Dermis lymphatic vessel endothelial cell (primary cell): Measurements from ENCODE around the gene ATRAID. TPM values are rescaled to one million over a fixed set of nuclear protein-coding genes. Genes with fewer than 3 reads are reported as not detected.

Experiments
- total RNA-seq: library from RNA; depleted of rRNA; stranded (reverse); fragments of >200 nt; gene quantifications from 2 replicates; pipeline ENCODE4 v1.2.1, GENCODE V29; 2014

ATRAID gene, protein sequence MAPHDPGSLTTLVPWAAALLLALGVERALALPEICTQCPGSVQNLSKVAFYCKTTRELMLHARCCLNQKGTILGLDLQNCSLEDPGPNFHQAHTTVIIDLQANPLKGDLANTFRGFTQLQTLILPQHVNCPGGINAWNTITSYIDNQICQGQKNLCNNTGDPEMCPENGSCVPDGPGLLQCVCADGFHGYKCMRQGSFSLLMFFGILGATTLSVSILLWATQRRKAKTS
- 107 and 121 TPM in 2 replicates for total RNA-seq

DNA sequence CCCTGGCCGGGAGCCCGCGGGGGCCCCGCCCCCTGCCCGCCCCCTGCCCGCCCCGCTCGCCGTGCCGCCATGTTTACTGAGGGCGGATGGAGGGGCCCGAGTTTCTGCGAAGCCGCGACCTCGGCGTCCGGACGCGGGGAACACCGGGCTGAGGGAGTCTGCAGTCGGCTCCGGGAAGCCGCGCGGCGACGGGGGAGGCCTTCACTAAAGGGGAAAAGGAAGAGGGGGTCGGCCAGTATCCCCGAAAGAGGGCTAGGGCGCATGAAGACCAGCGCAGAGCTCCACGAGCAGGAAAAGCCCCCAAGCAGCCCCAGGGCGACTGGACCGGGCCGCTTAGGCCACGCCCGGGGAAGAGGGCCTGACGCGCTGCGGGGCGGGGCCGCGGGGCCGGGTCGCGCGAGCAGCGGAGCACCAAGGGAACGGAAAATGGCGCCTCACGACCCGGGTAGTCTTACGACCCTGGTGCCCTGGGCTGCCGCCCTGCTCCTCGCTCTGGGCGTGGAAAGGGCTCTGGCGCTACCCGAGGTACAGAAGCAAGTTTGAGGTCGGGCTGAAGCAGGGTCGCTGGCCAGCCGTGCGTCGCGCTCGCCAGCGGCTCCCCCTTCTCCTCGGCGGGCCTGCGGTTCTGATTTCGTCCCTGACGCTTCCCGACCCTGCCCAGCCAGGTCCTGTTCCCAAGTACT lies at the start of gene ATRAID, which contains the start of gene SLC5A6:
Gene ATRAID (plus strand): TSS at position 99 of the 683 bp plus-strand sequence. CDS start 328 bp downstream, at position 427.
Gene SLC5A6 (minus strand): TSS at position 326 of the 683 bp plus-strand sequence. CDS start 4,618 bp downstream, outside the sequence.

DNA sequence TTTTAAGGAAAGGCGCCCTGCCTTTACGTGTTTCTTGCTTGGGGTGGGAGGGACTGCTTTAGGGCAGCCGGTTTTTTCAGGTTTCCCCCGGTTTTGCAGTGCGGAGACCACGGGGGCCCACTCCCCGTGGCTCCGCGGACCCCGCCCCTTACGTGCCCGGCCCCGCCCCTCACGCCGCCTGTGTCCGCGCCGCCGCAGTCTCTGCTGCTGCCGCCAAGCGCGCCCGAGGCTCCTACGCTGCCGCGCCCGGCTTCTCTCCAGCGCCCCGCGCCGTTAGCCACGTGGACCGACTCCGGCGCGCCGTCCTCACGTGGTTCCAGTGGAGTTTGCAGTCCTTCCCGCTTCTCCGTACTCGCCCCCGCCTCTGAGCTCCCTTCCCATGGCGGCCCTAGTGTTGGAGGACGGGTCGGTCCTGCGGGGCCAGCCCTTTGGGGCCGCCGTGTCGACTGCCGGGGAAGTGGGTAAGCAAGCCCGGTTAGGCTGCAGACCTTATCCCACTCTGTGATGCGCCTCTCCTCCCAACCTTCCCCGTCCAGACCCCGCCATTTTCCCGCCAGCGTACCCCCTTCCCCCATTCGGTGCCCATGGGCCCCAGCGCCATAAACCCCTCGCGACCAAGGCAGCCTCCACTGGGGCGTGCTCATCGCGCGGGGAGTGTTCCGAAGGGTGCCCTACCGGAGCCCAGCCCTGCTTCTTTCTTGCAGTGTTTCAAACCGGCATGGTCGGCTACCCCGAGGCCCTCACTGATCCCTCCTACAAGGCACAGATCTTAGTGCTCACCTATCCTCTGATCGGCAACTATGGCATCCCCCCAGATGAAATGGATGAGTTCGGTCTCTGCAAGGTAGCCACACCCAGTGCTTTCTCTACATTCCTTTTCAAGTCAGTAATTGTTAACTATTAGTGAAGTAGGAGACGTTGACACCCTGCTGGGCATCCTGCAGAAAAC lies 5.6 kb downstream of the ATRAID start, which contains the start of gene CAD:
Gene CAD (plus strand): TSS at position 197 of the 949 bp plus-strand sequence. CDS start 183 bp downstream, at position 380.

DNA sequence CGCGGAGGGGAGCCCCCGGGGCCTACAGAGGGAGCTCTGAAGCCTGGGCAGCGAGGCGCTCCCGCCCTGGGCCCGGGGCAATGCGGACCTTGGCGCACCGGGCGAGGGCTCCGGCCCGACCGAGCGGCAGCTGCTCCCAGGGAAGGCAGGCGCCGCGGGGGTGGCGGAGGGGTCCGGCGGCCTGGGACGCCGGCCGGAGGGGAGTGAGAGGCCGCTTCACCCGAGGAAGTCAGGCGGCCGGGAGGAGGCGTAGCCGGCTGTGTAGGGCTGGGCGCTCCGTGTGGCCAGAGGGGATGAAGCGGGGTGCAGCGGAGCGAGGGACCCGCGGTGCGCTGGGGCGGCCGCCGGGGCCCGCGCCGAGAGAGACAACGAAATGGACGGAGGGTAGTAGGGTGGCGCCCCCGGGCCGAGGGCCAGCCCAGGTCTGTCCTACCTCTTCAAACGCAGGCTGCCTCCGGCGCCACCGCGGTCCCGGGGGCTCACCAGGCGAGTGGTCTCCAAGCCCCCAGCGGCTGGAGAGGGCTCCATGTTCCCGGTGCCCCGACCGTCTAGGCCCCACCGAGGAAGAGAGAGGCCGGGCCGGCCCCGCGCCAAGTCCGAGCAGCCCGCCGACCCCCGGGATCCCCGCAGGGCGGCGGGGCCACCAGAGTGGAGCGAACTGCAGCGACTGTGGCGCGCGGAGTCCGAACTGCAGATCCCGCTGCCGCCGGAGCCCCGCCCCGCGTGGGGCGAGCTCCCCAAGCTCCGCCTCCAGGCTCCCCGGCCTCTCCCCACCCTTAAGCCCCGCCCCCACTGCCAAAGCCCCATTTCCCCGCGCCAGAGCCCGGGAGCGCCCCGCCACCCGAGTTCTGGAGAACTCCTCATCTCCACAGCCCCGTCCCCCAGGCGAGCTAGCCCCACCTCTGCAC lies 50.8 kb downstream of the ATRAID start, which contains the start of gene SLC30A3:
Gene SLC30A3 (minus strand): TSS at position 669 of the 908 bp plus-strand sequence. CDS start 141 bp downstream, at position 528.

Other genes with a start within 250 kb of the ATRAID start
- gene MAPRE3, start 241.4 kb upstream of the ATRAID start, total RNA-seq: 1.4 and 1.5 TPM in 2 replicates
- 17.0 and 23.1 TPM in 2 replicates for gene TMEM214, start 179.1 kb upstream of the ATRAID start, total RNA-seq
- gene AGBL5, start 160.4 kb upstream of the ATRAID start, total RNA-seq: 17.3 and 20.0 TPM in 2 replicates
- gene OST4, start 140.4 kb upstream of the ATRAID start, total RNA-seq: 403 and 523 TPM in 2 replicates
- gene EMILIN1, start 133.4 kb upstream of the ATRAID start, total RNA-seq: 22.8 and 34.8 TPM in 2 replicates
- 2.4 and 4.3 TPM in 2 replicates for gene KHK, start 125.3 kb upstream of the ATRAID start, total RNA-seq
- 1.7 and 2.3 TPM in 2 replicates for gene CGREF1, start 92.9 kb upstream of the ATRAID start, total RNA-seq
- not detected in 2 replicates for gene ABHD1, start 88.2 kb upstream of the ATRAID start, total RNA-seq
- gene PREB, start 77.4 kb upstream of the ATRAID start, total RNA-seq: 25.3 and 28.4 TPM in 2 replicates
- gene PRR30, start 72.6 kb upstream of the ATRAID start, total RNA-seq: not detected in 2 replicates
- gene TCF23, start 63.0 kb upstream of the ATRAID start, total RNA-seq: not detected in 2 replicates
- gene SLC5A6, start 227 bp downstream of the ATRAID start, total RNA-seq: 18.1 and 19.4 TPM in 2 replicates
- gene CAD, start 5.3 kb downstream of the ATRAID start, total RNA-seq: 21.6 and 22.9 TPM in 2 replicates
- gene SLC30A3, start 51.0 kb downstream of the ATRAID start, total RNA-seq: 6.3 and 21.2 TPM in 2 replicates
- gene DNAJC5G, start 63.4 kb downstream of the ATRAID start, total RNA-seq: 0.60 and 2.4 TPM in 2 replicates
- 0.52 and 1.3 TPM in 2 replicates for gene TRIM54, start 70.4 kb downstream of the ATRAID start, total RNA-seq
- 0.22 and 0.34 TPM in 2 replicates for gene UCN, start 96.4 kb downstream of the ATRAID start, total RNA-seq
- gene MPV17, start 111.1 kb downstream of the ATRAID start, total RNA-seq: 38.0 and 43.1 TPM in 2 replicates
- gene GTF3C2, start 144.7 kb downstream of the ATRAID start, total RNA-seq: 17.0 and 22.3 TPM in 2 replicates
- 21.5 and 25.9 TPM in 2 replicates for gene EIF2B4, start 158.3 kb downstream of the ATRAID start, total RNA-seq
- gene SNX17, start 158.6 kb downstream of the ATRAID start, total RNA-seq: 130 and 131 TPM in 2 replicates
- gene ZNF513, start 168.7 kb downstream of the ATRAID start, total RNA-seq: 6.4 and 6.8 TPM in 2 replicates
- 87.2 and 94.8 TPM in 2 replicates for gene PPM1G, start 197.6 kb downstream of the ATRAID start, total RNA-seq
- 94.3 and 108 TPM in 2 replicates for gene NRBP1, start 216.6 kb downstream of the ATRAID start, total RNA-seq
- not detected in 2 replicates for gene KRTCAP3, start 230.3 kb downstream of the ATRAID start, total RNA-seq